SU-DHL-6 (cell line): ENCODE results near the gene INSIG1.

ENCODE experiments used
- H2AFZ ChIP-seq: fragments of 200-600 bp; sonication (generic); 2 replicates; pipeline ENCODE4 v1.6.1; 2014; ENCODE audit warnings: low read depth, mild to moderate bottlenecking, moderate library complexity, mixed read lengths, antibody characterized with exemption, low read length; ENCODE audit not compliant: severe bottlenecking
- H3F3A ChIP-seq: fragments of 200-600 bp; shearing (Covaris generic); 2 replicates; pipeline ENCODE4 v1.6.0; 2016; ENCODE audit warnings: antibody characterized with exemption, mild to moderate bottlenecking; ENCODE audit not compliant: insufficient read depth
- H3K27ac ChIP-seq: fragments of 200-600 bp; sonication (generic); 2 replicates; pipeline ENCODE4 v1.5.1; 2016; ENCODE audit warnings: low read depth, mild to moderate bottlenecking, low read length, moderate library complexity, mixed read lengths
- H3K27me3 ChIP-seq: fragments of 200-600 bp; sonication (generic), shearing (Covaris generic); 2 replicates; pipeline ENCODE4 v1.6.0; 2014; ENCODE audit warnings: mild to moderate bottlenecking, low read length
- H3K36me3 ChIP-seq: fragments of 200-600 bp; sonication (generic); 2 replicates; pipeline ENCODE4 v1.6.1; 2014; ENCODE audit warnings: mild to moderate bottlenecking, low read length, mixed read lengths
- H3K4me2 ChIP-seq: fragments of 300-600, 200-600 bp; shearing (Covaris generic), sonication (generic); 2 replicates; pipeline ENCODE4 v1.6.0; 2014; ENCODE audit warnings: low read length, low read depth, mild to moderate bottlenecking; ENCODE audit not compliant: poor library complexity, severe bottlenecking
- H3K4me3 ChIP-seq: fragments of 200-600 bp; sonication (generic); 2 replicates; pipeline ENCODE4 v1.5.1; 2014; ENCODE audit warnings: antibody characterized with exemption, low read length, mild to moderate bottlenecking, mixed read lengths; ENCODE audit not compliant: insufficient read depth, poor library complexity, severe bottlenecking
- H3K79me2 ChIP-seq: fragments of 200-600 bp; sonication (generic); 2 replicates; pipeline ENCODE4 v1.6.1; 2014; ENCODE audit warnings: mild to moderate bottlenecking, low read length, moderate library complexity; ENCODE audit not compliant: insufficient read depth
- H3K9ac ChIP-seq: fragments of 200-600 bp; sonication (generic); 2 replicates; pipeline ENCODE4 v1.7.0; 2014; ENCODE audit warnings: mild to moderate bottlenecking, low read length
- H3K9me2 ChIP-seq: fragments of 200-600 bp; sonication (generic); replicated peaks from 2 replicates; pipeline ENCODE4 v1.6.1; 2014; ENCODE audit warnings: low read length; ENCODE audit not compliant: insufficient read depth
- H3K9me3 ChIP-seq: fragments of 200-600 bp; sonication (generic); 2 replicates; pipeline ENCODE4 v1.6.1; 2014; ENCODE audit warnings: low read length, mixed read lengths; ENCODE audit not compliant: insufficient read depth
- H4K20me1 ChIP-seq: fragments of 200-600 bp; sonication (generic); 2 replicates; pipeline ENCODE4 v1.6.1; 2014; ENCODE audit warnings: low read depth, mild to moderate bottlenecking, antibody characterized with exemption, low read length, moderate library complexity, mixed read lengths
- CTCF ChIP-seq: fragments of 200-600 bp; sonication (generic); IDR thresholded peaks from one replicate; pipeline ENCODE4 v1.5.1; 2017; ENCODE audit warnings: antibody characterized with exemption, mild to moderate bottlenecking, low read length, moderate library complexity; ENCODE audit not compliant: insufficient read depth, poor library complexity, severe bottlenecking
- EZH2phosphoT487 ChIP-seq: fragments of 200-600 bp; sonication (generic), shearing (Covaris generic); conservative IDR thresholded peaks from 2 replicates; pipeline ENCODE4 v1.6.1; 2018; ENCODE audit warnings: mild to moderate bottlenecking, antibody characterized with exemption, low read length, moderate library complexity, mixed read lengths

Gene INSIG1

GRCh38 chr7:155333346-155334234 is 35.9 kb downstream of the INSIG1 start:
- TF ChIP-seq EZH2phosphoT487 (no peak), CTCF (no peak)
- H3K9me2 ChIP-seq, result no peaks in the 10 kb centered on the region
- H3K9me3 ChIP-seq, result no peaks in the 10 kb centered on the region
- H3F3A ChIP-seq, result no peaks in the 10 kb centered on the region
- H3K4me3 ChIP-seq, result no peak overlapping the region
- H2AFZ ChIP-seq, result no peak overlapping the region
- H3K4me2 ChIP-seq, result no peak overlapping the region
- H3K27ac ChIP-seq, result no peak overlapping the region
- H3K79me2 ChIP-seq, result no peaks in the 10 kb centered on the region
- H4K20me1 ChIP-seq, result no peaks in the 10 kb centered on the region
- H3K36me3 ChIP-seq, result no peaks in the 10 kb centered on the region
- no peaks in the 10 kb centered on the region for H3K27me3 ChIP-seq
- H3K9ac ChIP-seq, result no peak overlapping the region

- no peaks in the 10 kb centered on the region for H3K36me3 ChIP-seq
- H2AFZ ChIP-seq, result no peak overlapping the region
- H4K20me1 ChIP-seq, result no peaks in the 10 kb centered on the region
- TF ChIP-seq EZH2phosphoT487 (no peak), CTCF (no peak)
- no peaks in the 10 kb centered on the region for H3F3A ChIP-seq
- no peaks in the 10 kb centered on the region for H3K79me2 ChIP-seq
- H3K27me3 ChIP-seq, result no peaks in the 10 kb centered on the region
- no peak overlapping the region for H3K4me2 ChIP-seq
- H3K27ac ChIP-seq, result no peak overlapping the region
- H3K9me2 ChIP-seq, result no peaks in the 10 kb centered on the region
- H3K9me3 ChIP-seq, result no peaks in the 10 kb centered on the region
- H3K4me3 ChIP-seq, result no peak overlapping the region
- no peak overlapping the region for H3K9ac ChIP-seq
Measured at GRCh38 chr7:155336812-155337602, 39.3 kb downstream of the INSIG1 start.

GRCh38 chr7:155337946-155338631 is 40.4 kb downstream of the INSIG1 start:
- H4K20me1 ChIP-seq, result no peaks in the 10 kb centered on the region
- no peak overlapping the region for H3K27ac ChIP-seq
- H3K9ac ChIP-seq, result no peak overlapping the region
- H3K36me3 ChIP-seq, result no peaks in the 10 kb centered on the region
- no peaks in the 10 kb centered on the region for H3K79me2 ChIP-seq
- TF ChIP-seq CTCF (no peak), EZH2phosphoT487 (no peak)
- no peak overlapping the region for H2AFZ ChIP-seq
- H3K4me2 ChIP-seq, result no peak overlapping the region
- no peaks in the 10 kb centered on the region for H3K27me3 ChIP-seq
- H3K4me3 ChIP-seq, result no peak overlapping the region
- H3K9me3 ChIP-seq, result no peaks in the 10 kb centered on the region
- H3K9me2 ChIP-seq, result no peaks in the 10 kb centered on the region
- no peaks in the 10 kb centered on the region for H3F3A ChIP-seq
